CD14-positive monocyte (primary cell): Measurements from ENCODE around the gene DCTD. TPM values are rescaled to one million over a fixed set of nuclear protein-coding genes. Genes with fewer than 3 reads are reported as not detected.

ENCODE experiments used
- DNase-seq, 3 donors: peaks; one replicate each; pipeline ENCODE4 v3.0.0-alpha.2; 2011 to 2022
- H2AFZ ChIP-seq: 2 replicates; pipeline ENCODE4 v1.6.0; 2012; ENCODE audit warnings: mild to moderate bottlenecking, low read depth, low read length, inconsistent platforms; ENCODE audit not compliant: insufficient read depth, poor library complexity, severe bottlenecking
- H3K27ac ChIP-seq, 2 donors: 1 replicate in 1 of 2; 2 replicates in 1 of 2; pipeline ENCODE4 v1.5.1; 2012 to 2013; ENCODE audit warnings: low read length in 2 of 2, control low read depth in 1 of 2, inconsistent platforms in 1 of 2, low read depth in 1 of 2, mild to moderate bottlenecking in 1 of 2
- H3K27me3 ChIP-seq, 2 donors: one replicate each; pipeline versions ENCODE4 v1.6.0 to v1.6.1; 2011 to 2013; ENCODE audit warnings: low read length in 2 of 2; ENCODE audit not compliant: control insufficient read depth in 2 of 2, insufficient read depth in 2 of 2
- H3K36me3 ChIP-seq, 2 donors: replicated peaks in 1 of 2; 1 replicate in 1 of 2; 2 replicates in 1 of 2; pipeline versions ENCODE4 v1.5.1 to v1.6.1; 2012 to 2013; ENCODE audit warnings: low read length in 2 of 2, control low read depth in 1 of 2, inconsistent platforms in 1 of 2, mild to moderate bottlenecking in 1 of 2; ENCODE audit not compliant: insufficient read depth in 2 of 2, control insufficient read depth in 1 of 2
- H3K4me1 ChIP-seq, 2 donors: 1 replicate in 1 of 2; 2 replicates in 1 of 2; pipeline versions ENCODE4 v1.5.1 to v1.6.1; 2012 to 2013; ENCODE audit warnings: low read length in 2 of 2, control low read depth in 1 of 2, inconsistent platforms in 1 of 2, mild to moderate bottlenecking in 1 of 2, moderate library complexity in 1 of 2; ENCODE audit not compliant: insufficient read depth in 2 of 2, control insufficient read depth in 1 of 2
- H3K4me2 ChIP-seq: replicated peaks from 2 replicates; pipeline ENCODE3; 2012; ENCODE audit warnings: low read length, moderate library complexity, mild to moderate bottlenecking; ENCODE audit not compliant: poor library complexity, severe bottlenecking; ENCODE audit errors: extremely low read depth
- H3K4me3 ChIP-seq, 3 experiments: fragments of 200-600 bp in 1 of 3; sonication (generic) in 1 of 3; replicated peaks in 1 of 3; 1 replicate in 2 of 3; 2 replicates in 1 of 3; pipeline ENCODE4 v1.5.1; 2011 to 2013; ENCODE audit warnings: low read length in 3 of 3, mild to moderate bottlenecking in 3 of 3, control low read depth in 2 of 3, low read depth in 2 of 3, inconsistent platforms in 1 of 3, moderate library complexity in 1 of 3
- H3K79me2 ChIP-seq: 2 replicates; pipeline ENCODE4 v1.6.0; 2012; ENCODE audit warnings: mild to moderate bottlenecking, control low read depth, inconsistent platforms, low read length, moderate library complexity; ENCODE audit not compliant: insufficient read depth
- H3K9ac ChIP-seq: 2 replicates; pipeline ENCODE4 v1.6.0; 2017; ENCODE audit warnings: low read length, mild to moderate bottlenecking; ENCODE audit not compliant: insufficient read depth, poor library complexity, severe bottlenecking
- H3K9me3 ChIP-seq, 2 donors: replicated peaks in 1 of 2; 1 replicate in 1 of 2; 2 replicates in 1 of 2; pipeline versions ENCODE4 v1.5.1 to v1.6.1; 2012 to 2013; ENCODE audit warnings: low read length in 2 of 2, control low read depth in 1 of 2; ENCODE audit not compliant: control insufficient read depth in 1 of 2, insufficient read depth in 1 of 2
- H4K20me1 ChIP-seq: 2 replicates; pipeline ENCODE4 v1.6.0; 2012; ENCODE audit warnings: mild to moderate bottlenecking, low read length, control low read depth, moderate library complexity; ENCODE audit not compliant: insufficient read depth
- H3K27ac Mint-ChIP-seq, 7 donors: one replicate each; pipeline ENCODE4 v1.8.0; 2020; ENCODE audit warnings: mild to moderate bottlenecking in 7 of 7, mixed read lengths in 7 of 7, moderate library complexity in 6 of 7, inconsistent platforms in 2 of 7
- H3K27me3 Mint-ChIP-seq, 3 donors: one replicate each; pipeline ENCODE4 v1.8.0; 2021 to 2022; ENCODE audit warnings: low read depth in 3 of 3, mild to moderate bottlenecking in 3 of 3, mixed read lengths in 3 of 3, moderate library complexity in 3 of 3, inconsistent platforms in 1 of 3
- H3K36me3 Mint-ChIP-seq, 2 donors: one replicate each; pipeline ENCODE4 v1.8.0; 2020; ENCODE audit warnings: mixed read lengths in 2 of 2, inconsistent platforms in 1 of 2, mild to moderate bottlenecking in 1 of 2
- H3K4me1 Mint-ChIP-seq: one replicate; pipeline ENCODE4 v1.8.0; 2020; ENCODE audit warnings: mild to moderate bottlenecking, mixed read lengths
- H3K4me3 Mint-ChIP-seq, 2 donors: one replicate each; pipeline ENCODE4 v1.8.0; 2020; ENCODE audit warnings: mild to moderate bottlenecking in 2 of 2, mixed read lengths in 2 of 2, moderate library complexity in 1 of 2
- H3K9me3 Mint-ChIP-seq, 7 donors: one replicate each; pipeline ENCODE4 v1.8.0; 2020 to 2022; ENCODE audit warnings: mixed read lengths in 7 of 7, mild to moderate bottlenecking in 6 of 7, moderate library complexity in 6 of 7, inconsistent platforms in 2 of 7
- WGBS: methylation state at CpG from one replicate; pipeline ENCODE4 v1.1.5; 2013; ENCODE audit warnings: missing lambda C conversion rate; ENCODE audit not compliant: insufficient coverage; 5-methylcytosine and 5-hydroxymethylcytosine counted together
- intact Hi-C, 2 donors: fragments of 100-400 bp; cut with micrococcal nuclease; formaldehyde crosslinking; loops; one replicate each; pipeline versions ENCODE4 v1.15.0 to v1.15.1; 2023
- polyA plus RNA-seq, 3 donors: library from polyadenylated mRNA; depleted of rRNA in 1 of 3; unstranded in 2 of 3; stranded (reverse) in 1 of 3; fragments of 300-500 nt in 2 of 3; fragments of >200 nt in 1 of 3; fragmentation: Illumina TruSeq in 2 of 3; gene quantifications; 1 replicate in 2 of 3; 2 replicates in 1 of 3; pipeline ENCODE4 v1.2.3, GENCODE V29; 2012 to 2021
- TF ChIP-seq, protein P1 (sequence below): fragments of 200-600 bp; IDR thresholded peaks from one replicate; pipeline ENCODE4 v1.8.0; 2022; ENCODE audit warnings: antibody characterized with exemption, mild to moderate bottlenecking

DCTD gene
- polyA plus RNA-seq, 3 donors, result 45.8 to 49.9 (median 47.8) TPM

- Histone ChIP-seq H3K27ac (no peak overlapping the region), H3K4me1 (peaks cover 22 to 29% of the 10 kb centered on the region in 2 donors), H3K4me2 (no peak overlapping the region), H4K20me1 (no peaks in the 10 kb centered on the region), H2AFZ (no peak overlapping the region), H3K36me3 (peaks cover 10 to 13% of the 10 kb centered on the region in 2 donors), H3K27me3 (no peaks in the 10 kb centered on the region), H3K4me3 (no peak overlapping the region), H3K9me3 (no peaks in the 10 kb centered on the region), H3K9ac (no peak overlapping the region), H3K79me2 (no peaks in the 10 kb centered on the region)
- peak; percentile 10 to 47 (median 32) for DNase-seq
- WGBS, result 47% methylated on average over 5 of the region's 7 CpGs
- Mint-ChIP-seq H3K4me3 (peak overlapping the region; percentile 32 to 74), H3K9me3 (no peaks in the 10 kb centered on the region), H3K27ac (peak overlapping the region in 4 of 7 donors; percentile 12 to 72 (median 38)), H3K36me3 (peaks cover 14 to 16% of the 10 kb centered on the region in 2 donors), H3K27me3 (peaks cover 0 to 7% (median 6%) of the 10 kb centered on the region in 3 donors), H3K4me1 (peaks cover 23% of the 10 kb centered on the region)
- intact Hi-C loops, result no loop called here
- TF ChIP-seq, protein P1, sequence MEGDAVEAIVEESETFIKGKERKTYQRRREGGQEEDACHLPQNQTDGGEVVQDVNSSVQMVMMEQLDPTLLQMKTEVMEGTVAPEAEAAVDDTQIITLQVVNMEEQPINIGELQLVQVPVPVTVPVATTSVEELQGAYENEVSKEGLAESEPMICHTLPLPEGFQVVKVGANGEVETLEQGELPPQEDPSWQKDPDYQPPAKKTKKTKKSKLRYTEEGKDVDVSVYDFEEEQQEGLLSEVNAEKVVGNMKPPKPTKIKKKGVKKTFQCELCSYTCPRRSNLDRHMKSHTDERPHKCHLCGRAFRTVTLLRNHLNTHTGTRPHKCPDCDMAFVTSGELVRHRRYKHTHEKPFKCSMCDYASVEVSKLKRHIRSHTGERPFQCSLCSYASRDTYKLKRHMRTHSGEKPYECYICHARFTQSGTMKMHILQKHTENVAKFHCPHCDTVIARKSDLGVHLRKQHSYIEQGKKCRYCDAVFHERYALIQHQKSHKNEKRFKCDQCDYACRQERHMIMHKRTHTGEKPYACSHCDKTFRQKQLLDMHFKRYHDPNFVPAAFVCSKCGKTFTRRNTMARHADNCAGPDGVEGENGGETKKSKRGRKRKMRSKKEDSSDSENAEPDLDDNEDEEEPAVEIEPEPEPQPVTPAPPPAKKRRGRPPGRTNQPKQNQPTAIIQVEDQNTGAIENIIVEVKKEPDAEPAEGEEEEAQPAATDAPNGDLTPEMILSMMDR, result no peak
These were observed 1.7 kb upstream of the DCTD start for GRCh38 chr4:182918791-182919302.

- Mint-ChIP-seq H3K9me3 (no peaks in the 10 kb centered on the region), H3K36me3 (peaks cover 20 to 24% of the 10 kb centered on the region in 2 donors), H3K27ac (peak overlapping the region; percentile 91 to 96 (median 94)), H3K4me1 (peaks cover 23% of the 10 kb centered on the region), H3K27me3 (peaks cover 0 to 7% (median 4%) of the 10 kb centered on the region in 3 donors), H3K4me3 (peak overlapping the region; percentile 90 to 93)
- Histone ChIP-seq H2AFZ (peak overlapping the region; percentile 94), H3K9me3 (no peaks in the 10 kb centered on the region), H3K4me2 (peak overlapping the region; percentile 83), H3K4me1 (peaks cover 22 to 29% of the 10 kb centered on the region in 2 donors), H4K20me1 (no peaks in the 10 kb centered on the region), H3K9ac (peak overlapping the region; percentile 87), H3K36me3 (peaks cover 17 to 20% of the 10 kb centered on the region in 2 donors), H3K79me2 (no peaks in the 10 kb centered on the region), H3K27ac (peak overlapping the region; percentile 90 to 92), H3K27me3 (no peaks in the 10 kb centered on the region), H3K4me3 (peak overlapping the region; percentile 78 to 95 (median 87))
- 21% methylated on average over 9 of the region's 12 CpGs for WGBS
- DNase-seq, result no peak
- intact Hi-C loops, result no loop called here
- TF ChIP-seq, protein P1, result no peak
These were observed 940 bp upstream of the DCTD start for GRCh38 chr4:182918044-182918607.
